K562 (cell line): ENCODE data around the gene STT3B. TPM values are rescaled to one million over a fixed set of nuclear protein-coding genes. Genes with fewer than 3 reads are reported as not detected.

Experiments used
- ESRRB ChIP-seq: fragments of 250-450 bp; sonication (Bioruptor Pico); IDR thresholded peaks from 2 replicates; pipeline ENCODE4 v1.5.0; 2020; ENCODE audit warnings: mild to moderate bottlenecking, moderate library complexity, borderline replicate concordance
- FOXA1 ChIP-seq: fragments of 450-650 bp; IDR thresholded peaks from 2 replicates; pipeline ENCODE4 v1.6.1; 2016; ENCODE audit warnings: mild to moderate bottlenecking, borderline replicate concordance
- RHOXF2B ChIP-seq: fragments of 250-450 bp; sonication (Bioruptor Pico); conservative IDR thresholded peaks from 2 replicates; pipeline ENCODE4 v1.5.1; 2021
- SOX6 ChIP-seq: fragments of 450-650 bp; IDR thresholded peaks from 2 replicates; pipeline ENCODE4 v1.6.1; 2014; ENCODE audit warnings: mild to moderate bottlenecking
- SP2 ChIP-seq: IDR thresholded peaks from 2 replicates; pipeline ENCODE4 v1.6.1; 2011; ENCODE audit warnings: mild to moderate bottlenecking, low read depth, low read length, moderate library complexity; ENCODE audit not compliant: poor library complexity, severe bottlenecking; ENCODE audit errors: extremely low read depth
- TBL1XR1 ChIP-seq, 2 experiments: IDR thresholded peaks; 2 replicates each; pipeline ENCODE4 v1.6.1; 2012; ENCODE audit warnings: improper control_type of control experiment in 2 of 2, low read length in 2 of 2, mild to moderate bottlenecking in 1 of 2
- ZNF175 ChIP-seq: fragments of 200-800 bp; sonication (Bioruptor generic); IDR thresholded peaks from 2 replicates; pipeline ENCODE4 v1.6.1; 2016; ENCODE audit warnings: low read depth, mild to moderate bottlenecking, missing genetic modification characterization, missing compliant biosample characterization
- ZNF217 ChIP-seq: sonication (generic); formaldehyde crosslinking; IDR thresholded peaks from 2 replicates; pipeline ENCODE4 v1.8.0; 2022; ENCODE audit warnings: mild to moderate bottlenecking, missing genetic modification reagents
- ZSCAN32 ChIP-seq: fragments of 450-650 bp; formaldehyde crosslinking; IDR thresholded peaks from 2 replicates; pipeline ENCODE4 v1.4.0; 2020; ENCODE audit warnings: mild to moderate bottlenecking, moderate library complexity
- polyA plus RNA-seq, 8 experiments: library from polyadenylated mRNA; depleted of rRNA in 4 of 8; stranded (reverse) in 5 of 8; unstranded in 3 of 8; fragments of >200 nt; fragmentation: Nextera tagmentation in 2 of 8; fragmentation: Illumina TruSeq in 1 of 8; extraction: Ambion mirVana in 2 of 8; extraction: Trizol in 1 of 8; gene quantifications; 2 replicates each; pipeline versions ENCODE4 v1.2.1 to v1.2.3, GENCODE V29; 2011 to 2014; ENCODE audit warnings: inconsistent platforms in 1 of 8, missing spikeins in 1 of 8
- total RNA-seq, 7 experiments: library from RNA; depleted of rRNA in 6 of 7; stranded (reverse); fragments of >200 nt in 6 of 7; fragmentation: Illumina TruSeq in 2 of 7; extraction: Trizol in 2 of 7; gene quantifications; 2 replicates each; pipeline versions ENCODE4 v1.2.1 to v1.2.3, GENCODE V29; 2011 to 2021; ENCODE audit warnings: low replicate concordance in 1 of 7
- TF ChIP-seq, protein P1 (sequence below): IDR thresholded peaks from 2 replicates; pipeline ENCODE4 v1.6.1; 2014; ENCODE audit warnings: antibody characterized with exemption
- TF ChIP-seq, protein P2 (sequence below): fragments of 250-450 bp; sonication (Bioruptor Pico); IDR thresholded peaks from 2 replicates; pipeline ENCODE4 v1.8.0; 2021; ENCODE audit warnings: borderline replicate concordance, mild to moderate bottlenecking, moderate library complexity; ENCODE audit not compliant: poor library complexity, severe bottlenecking
- TF ChIP-seq, protein P3 (sequence below): fragments of 450-650 bp; conservative IDR thresholded peaks from 2 replicates; pipeline ENCODE4 v1.6.1; 2016; ENCODE audit warnings: missing genetic modification characterization, low read depth, mild to moderate bottlenecking, missing compliant biosample characterization, moderate library complexity
- TF ChIP-seq, protein P4 (sequence below): fragments of 250-450 bp; sonication (Bioruptor Pico); IDR thresholded peaks from 2 replicates; pipeline ENCODE4 v1.5.0; 2020; ENCODE audit warnings: mild to moderate bottlenecking

The STT3B gene
- total and polyA plus RNA-seq, 9 of the 15 experiments (the other 6 are each of a cell fraction or from before 2014, with no cell fraction given), result 22.4 to 147 (median 100) TPM

DNA sequence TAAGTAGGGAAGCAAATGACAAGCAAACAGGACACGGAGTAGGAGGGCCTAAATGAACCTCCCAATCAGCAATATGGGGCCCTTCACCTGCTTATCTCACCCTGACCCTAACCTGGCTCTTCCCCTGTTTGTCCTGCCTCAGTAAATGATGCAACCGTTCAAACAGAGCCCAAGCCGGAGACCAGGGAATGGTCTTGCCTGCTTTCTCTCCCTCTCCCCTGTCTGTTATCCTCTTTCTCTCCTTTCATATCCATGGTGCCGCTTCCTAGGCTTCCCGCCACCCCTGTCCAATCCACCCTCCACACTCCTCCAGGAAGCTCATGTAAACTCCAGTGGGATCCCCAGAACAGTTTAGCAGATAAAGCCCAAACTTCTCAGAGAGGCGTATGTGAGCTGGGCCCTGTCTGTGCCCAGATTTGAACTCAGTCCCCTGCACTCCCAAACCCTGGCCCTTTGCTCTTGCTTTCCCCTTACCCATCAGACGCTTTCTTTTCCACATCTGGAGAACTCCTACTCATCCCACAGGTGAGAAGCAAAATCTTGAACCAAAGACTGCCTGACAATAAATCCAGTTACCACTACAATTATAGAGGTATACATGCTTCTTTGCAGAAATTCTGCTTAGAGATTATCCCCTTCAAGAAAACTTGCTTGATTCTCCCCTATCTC lies 45.7 kb upstream of the STT3B start (continued):
- TF ChIP-seq, protein P1, sequence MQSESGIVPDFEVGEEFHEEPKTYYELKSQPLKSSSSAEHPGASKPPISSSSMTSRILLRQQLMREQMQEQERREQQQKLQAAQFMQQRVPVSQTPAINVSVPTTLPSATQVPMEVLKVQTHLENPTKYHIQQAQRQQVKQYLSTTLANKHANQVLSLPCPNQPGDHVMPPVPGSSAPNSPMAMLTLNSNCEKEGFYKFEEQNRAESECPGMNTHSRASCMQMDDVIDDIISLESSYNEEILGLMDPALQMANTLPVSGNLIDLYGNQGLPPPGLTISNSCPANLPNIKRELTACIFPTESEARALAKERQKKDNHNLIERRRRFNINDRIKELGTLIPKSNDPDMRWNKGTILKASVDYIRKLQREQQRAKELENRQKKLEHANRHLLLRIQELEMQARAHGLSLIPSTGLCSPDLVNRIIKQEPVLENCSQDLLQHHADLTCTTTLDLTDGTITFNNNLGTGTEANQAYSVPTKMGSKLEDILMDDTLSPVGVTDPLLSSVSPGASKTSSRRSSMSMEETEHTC, result no peak
- TF ChIP-seq, protein P2, sequence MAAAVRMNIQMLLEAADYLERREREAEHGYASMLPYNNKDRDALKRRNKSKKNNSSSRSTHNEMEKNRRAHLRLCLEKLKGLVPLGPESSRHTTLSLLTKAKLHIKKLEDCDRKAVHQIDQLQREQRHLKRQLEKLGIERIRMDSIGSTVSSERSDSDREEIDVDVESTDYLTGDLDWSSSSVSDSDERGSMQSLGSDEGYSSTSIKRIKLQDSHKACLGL (CRISPR knock-in tag), result no peak
- TF ChIP-seq, protein P3, sequence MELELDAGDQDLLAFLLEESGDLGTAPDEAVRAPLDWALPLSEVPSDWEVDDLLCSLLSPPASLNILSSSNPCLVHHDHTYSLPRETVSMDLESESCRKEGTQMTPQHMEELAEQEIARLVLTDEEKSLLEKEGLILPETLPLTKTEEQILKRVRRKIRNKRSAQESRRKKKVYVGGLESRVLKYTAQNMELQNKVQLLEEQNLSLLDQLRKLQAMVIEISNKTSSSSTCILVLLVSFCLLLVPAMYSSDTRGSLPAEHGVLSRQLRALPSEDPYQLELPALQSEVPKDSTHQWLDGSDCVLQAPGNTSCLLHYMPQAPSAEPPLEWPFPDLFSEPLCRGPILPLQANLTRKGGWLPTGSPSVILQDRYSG (tag), result no peak
- TF ChIP-seq, protein P4, sequence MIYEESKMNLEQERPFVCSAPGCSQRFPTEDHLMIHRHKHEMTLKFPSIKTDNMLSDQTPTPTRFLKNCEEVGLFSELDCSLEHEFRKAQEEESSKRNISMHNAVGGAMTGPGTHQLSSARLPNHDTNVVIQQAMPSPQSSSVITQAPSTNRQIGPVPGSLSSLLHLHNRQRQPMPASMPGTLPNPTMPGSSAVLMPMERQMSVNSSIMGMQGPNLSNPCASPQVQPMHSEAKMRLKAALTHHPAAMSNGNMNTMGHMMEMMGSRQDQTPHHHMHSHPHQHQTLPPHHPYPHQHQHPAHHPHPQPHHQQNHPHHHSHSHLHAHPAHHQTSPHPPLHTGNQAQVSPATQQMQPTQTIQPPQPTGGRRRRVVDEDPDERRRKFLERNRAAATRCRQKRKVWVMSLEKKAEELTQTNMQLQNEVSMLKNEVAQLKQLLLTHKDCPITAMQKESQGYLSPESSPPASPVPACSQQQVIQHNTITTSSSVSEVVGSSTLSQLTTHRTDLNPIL (CRISPR knock-in tag), result no peak
- TF ChIP-seq TBL1XR1 (IDR thresholded peaks at IDR 0.05; ENCODE audit: low read length in 2 of 2) (peak in 1 of 2 experiments; percentile 50; a peak in 1 of 4 replicates), SOX6 (peak; percentile 84), SP2 (no peak), RHOXF2B (no peak), ZNF175 (CRISPR knock-in tag) (no peak), ZSCAN32 (CRISPR knock-in tag) (0 out of 2 replicates have a peak, but pooled peaks have one; percentile 16), ZNF217 (no peak), ESRRB (no peak), FOXA1 (no peak)
